Body of pancreas (tissue), 4 donors: ENCODE results near the gene SLC29A2.

ENCODE experiments used
- CTCF ChIP-seq, 7 experiments: fragments of 450-650 bp in 4 of 7; fragments of 200-600 bp in 3 of 7; sonication (generic) in 3 of 7; IDR thresholded peaks; one replicate each; pipeline ENCODE4 v1.5.1; 2016 to 2019; ENCODE audit warnings: antibody characterized with exemption in 7 of 7
- POLR2A ChIP-seq, 3 donors: fragments of 450-650 bp; IDR thresholded peaks; one replicate each; pipeline ENCODE4 v1.6.1; 2016; ENCODE audit warnings: antibody characterized with exemption in 3 of 3, mild to moderate bottlenecking in 2 of 3

GRCh38 chr11:66328031-66328301 is 43.6 kb downstream of the SLC29A2 start:
- TF ChIP-seq CTCF (IDR thresholded peaks at IDR 0.05), result no peak
- no peak for TF ChIP-seq POLR2A (IDR thresholded peaks at IDR 0.05)
